ENCODE results near the gene LRRC8C.
"Not testable (repeated sequence)": the region's sequence is repeated elsewhere in the genome, so short reads cannot be mapped to it uniquely, and the experiment has no call there.

Gene LRRC8C

DNA sequence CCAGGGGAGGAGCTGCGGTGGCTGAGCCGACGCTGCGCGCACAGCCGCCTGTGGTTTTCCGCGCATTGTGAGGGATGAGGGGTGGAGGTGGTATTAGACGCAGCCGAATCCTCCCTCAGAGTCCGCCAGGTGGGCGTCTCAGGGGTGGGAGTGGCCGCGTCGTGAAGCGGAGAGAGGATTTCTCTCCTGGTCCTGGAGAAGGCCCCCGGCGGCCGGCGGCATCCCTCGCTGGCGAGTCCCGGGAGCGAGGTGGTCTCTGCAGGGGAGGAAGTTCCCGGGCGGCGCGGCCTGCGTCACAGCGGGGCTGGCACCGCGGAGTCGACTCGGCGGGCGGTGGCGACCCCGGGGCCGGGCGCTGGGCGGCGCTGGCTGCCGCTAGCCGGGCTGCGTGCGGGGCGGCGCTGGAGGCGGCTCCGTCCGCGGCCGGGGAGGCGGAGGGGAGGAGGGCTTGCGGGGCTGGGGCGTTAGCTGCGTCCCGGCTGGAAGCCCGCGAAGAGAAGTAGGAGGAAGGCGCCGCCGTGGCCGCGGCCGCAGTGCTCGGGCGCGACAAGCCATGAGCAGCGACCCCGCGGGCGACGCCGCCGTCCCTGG lies at the start of gene LRRC8C:
TSS of gene LRRC8C (plus strand) at position 464 of the 591 bp plus-strand sequence. CDS start 53,354 bp downstream, outside the sequence.
- peak; percentile 87 for DNase-seq (ENCODE audit: low spot score)

DNA sequence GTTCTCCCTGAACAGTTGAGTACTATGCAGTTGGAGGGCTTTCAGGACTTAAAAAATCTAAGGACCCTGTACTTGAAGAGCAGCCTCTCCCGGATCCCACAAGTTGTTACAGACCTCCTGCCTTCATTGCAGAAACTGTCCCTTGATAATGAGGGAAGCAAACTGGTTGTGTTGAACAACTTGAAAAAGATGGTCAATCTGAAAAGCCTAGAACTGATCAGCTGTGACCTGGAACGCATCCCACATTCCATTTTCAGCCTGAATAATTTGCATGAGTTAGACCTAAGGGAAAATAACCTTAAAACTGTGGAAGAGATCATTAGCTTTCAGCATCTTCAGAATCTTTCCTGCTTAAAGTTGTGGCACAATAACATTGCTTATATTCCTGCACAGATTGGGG lies 48.7 kb upstream of the LRRC8C start:
- DNase-seq (ENCODE audit: low spot score), result no peak

DNA sequence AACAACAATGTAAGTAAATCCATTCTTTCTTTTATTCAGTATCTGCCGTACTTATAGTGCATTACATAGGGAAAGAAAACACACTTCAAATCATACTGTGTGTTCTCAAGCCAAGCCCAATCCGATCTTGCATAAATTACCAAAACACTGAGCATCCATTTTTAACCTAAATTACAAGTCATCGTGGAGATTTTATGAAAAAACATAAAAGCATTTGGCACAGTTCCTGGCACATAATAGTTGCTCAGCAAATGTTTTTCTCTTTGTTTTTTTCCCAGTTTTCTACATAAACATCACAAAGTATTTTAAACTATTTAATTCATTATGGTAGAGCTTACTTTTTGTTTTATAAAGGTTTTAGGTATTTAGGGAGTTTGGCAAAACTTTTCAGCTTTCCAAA lies 48.1 kb upstream of the LRRC8C start:
- DNase-seq (ENCODE audit: low spot score), result no peak

DNA sequence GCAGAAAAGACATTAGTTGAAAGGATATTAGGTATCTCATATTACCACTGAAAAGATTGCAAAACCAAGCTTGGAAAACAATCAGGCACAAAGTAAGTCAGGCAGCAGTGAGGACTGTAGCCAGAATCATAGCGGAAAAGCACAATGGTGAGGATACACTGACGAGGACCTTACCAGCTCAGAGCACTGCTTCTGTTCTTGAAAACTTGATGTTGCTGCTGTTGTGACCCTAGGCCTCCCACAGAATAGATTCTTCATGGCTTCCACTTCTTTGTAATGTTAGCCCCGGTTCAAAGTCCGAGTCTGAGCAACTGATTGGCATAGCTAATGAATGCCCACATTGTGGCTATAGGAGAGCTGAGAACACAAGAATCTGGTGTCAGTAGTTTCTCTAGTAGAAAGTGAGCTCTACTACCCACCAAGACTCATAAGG lies 45.2 kb upstream of the LRRC8C start:
- no peak for DNase-seq (ENCODE audit: low spot score)

DNA sequence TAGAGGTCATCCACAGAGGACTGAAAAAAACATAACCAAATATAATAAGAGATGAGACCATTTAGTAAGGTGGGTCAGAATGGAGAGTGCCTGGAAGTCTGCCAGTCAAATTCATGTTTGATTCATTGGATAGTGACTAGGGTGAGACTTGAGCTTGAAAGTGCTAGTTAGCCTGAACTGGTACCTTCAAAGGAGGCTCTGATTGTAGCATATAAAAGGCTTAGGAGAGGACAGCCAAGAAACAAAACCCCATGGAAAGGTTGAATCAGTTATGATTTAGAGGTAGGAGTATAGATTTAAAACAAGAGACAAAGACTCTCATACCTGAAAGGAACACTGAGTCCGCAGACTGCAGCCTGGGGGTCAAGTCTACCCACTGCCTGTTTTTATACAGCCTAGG lies 44.4 kb upstream of the LRRC8C start:
- DNase-seq (ENCODE audit: low spot score), result no peak

DNA sequence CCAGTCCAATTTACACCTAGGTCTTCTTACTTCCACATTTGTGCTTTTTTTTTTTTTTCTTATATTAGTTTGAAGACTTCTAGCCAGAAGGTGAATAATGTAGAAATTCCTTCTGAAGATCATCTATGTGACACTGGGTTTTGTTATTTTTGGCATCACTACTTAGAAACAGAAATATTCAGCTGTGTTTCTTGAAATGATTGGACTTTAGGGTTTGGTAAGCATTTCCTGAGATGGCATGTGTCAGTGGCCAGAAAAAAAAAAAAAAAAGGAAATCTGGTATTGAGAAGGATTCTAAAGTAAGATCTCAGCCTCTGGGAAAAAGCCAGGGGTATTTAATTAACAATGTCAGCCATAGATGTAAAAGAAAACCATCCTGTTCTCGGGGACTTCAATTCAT lies 43.4 kb upstream of the LRRC8C start:
- no peak for DNase-seq (ENCODE audit: low spot score)

DNA sequence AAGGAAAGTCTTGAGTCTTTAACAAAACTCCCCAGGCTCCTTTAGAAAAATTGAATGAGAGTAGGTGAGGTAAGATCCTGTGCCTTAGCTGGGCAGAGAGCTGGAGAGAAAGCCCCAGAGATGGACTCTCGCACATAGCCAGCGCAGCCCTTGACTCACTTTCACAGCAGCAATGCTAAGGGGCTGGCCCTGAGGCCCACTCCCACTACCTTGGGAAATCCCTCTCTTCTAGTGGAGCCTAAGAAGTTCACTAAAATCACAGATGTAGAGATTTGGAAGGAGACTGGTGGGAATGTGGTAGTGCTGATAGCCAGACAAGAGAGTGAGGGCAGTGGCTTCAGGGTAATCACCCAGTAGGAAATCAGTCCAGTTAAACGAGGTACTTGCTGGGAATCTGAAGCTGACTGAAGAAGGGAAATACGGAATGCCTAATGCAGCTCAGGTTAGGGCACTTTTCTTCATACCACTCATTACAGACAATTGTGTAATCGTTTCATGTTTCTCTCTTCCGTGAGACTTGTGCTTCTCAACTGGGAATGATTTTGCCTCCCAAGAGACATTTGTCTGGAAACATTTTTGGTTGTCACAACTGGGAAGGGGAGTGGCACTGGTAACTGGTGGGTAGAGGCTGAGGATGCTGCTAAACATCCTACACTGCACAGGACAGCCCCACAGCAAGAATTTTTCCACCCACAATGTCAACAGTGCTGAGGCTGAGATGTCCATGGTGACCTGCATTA lies 42.4 kb upstream of the LRRC8C start:
- no peak for DNase-seq (ENCODE audit: low spot score)

DNA sequence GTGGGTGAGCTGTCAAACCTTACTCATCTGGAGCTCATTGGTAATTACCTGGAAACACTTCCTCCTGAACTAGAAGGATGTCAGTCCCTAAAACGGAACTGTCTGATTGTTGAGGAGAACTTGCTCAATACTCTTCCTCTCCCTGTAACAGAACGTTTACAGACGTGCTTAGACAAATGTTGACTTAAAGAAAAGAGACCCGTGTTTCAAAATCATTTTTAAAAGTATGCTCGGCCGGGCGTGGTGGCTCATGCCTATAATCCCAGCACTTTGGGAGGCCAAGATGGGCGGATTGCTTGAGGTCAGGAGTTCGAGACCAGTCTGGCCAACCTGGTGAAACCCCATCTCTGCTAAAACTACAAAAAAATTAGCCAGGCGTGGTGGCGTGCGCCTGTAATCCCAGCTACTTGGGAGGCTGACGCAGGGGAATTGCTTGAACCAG lies 40.0 kb upstream of the LRRC8C start:
- not testable (repeated sequence) for DNase-seq (ENCODE audit: low spot score)

DNA sequence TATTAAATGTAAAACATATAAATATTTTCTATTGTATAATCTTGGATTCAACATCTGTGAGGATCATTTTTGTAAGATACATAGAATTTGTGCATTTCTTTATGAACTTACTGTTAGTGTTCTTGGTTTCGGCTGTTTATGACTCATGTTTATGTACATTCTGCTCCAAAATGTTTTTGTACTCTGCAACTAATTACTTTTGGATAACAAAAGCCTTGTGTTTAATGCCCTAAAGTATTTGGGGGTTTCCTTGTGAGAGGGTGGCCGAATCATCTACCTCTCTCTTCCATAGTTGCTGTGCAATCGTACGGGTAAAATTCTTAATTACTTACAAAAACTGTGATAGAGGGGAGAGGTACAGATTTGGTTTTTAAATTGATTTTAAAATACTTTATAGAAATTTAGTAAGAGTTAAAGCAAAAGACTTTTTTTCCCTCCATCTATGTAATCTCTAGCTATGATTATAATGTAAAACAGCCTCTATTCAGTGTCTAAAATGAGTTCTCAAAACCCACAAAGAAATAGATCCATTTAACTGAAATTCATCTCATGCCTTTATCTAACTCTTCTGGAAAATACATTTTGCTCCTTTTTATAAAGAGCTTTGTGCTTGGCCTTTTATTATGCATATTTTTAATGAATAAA lies 38.7 kb upstream of the LRRC8C start:
- DNase-seq (ENCODE audit: low spot score), result no peak

DNA sequence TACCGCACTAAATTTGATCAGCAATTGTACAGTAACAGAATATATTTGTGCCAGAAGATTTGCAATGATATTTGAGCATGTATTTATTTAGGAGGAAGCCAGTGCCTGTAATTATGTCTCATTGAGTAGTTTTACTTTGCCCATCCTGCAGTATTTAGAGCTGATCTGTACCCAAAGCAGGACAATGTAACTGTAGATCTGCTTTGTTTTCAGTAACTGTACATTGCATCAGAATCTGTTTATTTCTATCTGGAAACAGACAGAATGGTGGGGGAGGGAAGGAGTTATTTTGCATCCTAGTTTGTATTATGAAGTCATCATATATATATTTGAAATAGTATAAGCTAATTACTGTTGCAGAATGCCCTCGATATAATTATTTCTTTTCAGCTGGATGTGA lies 36.2 kb upstream of the LRRC8C start:
- DNase-seq (ENCODE audit: low spot score), result no peak

DNA sequence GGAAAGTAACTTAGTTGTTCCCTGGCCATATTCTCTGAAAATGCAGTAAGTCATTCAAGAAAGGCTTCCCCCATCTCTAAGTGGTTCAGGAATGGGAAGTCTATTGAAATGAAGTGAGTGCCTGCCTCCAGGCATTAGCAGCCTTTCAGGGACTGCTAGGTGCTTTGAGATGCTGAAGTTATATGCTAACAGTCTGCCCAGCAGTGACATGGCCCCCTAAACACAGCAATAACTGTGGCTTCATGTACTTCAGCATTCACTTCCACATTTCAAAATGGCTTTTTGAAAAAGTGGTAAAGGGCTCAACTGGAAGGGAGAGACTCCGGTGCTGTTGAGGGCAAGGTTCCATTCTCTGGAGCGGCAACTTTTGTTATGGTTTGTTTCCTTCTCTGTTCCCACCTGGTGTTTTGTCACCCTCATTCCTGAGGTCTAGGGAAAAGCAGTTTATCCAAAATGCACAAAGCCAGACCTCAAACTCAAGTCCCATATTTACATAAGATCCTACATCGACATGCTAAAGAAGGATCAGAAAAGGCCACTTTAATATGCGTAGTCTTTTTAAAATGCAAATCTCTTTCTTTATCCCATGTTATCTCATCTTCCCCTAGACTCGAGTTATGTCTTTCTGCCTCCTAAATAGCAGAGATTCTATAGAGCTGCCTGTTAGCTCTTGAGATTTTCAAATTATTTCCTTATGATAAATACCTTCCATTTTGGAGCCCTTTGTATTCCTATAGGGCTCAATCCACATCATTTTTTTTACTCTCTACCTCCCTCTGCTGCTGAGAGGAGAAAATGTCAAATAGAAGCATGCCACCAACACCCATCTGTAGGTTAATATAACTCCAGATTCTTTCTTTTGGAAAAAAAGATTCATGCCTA lies 34.2 kb upstream of the LRRC8C start:
- peak; percentile 60 for DNase-seq (ENCODE audit: low spot score)

DNA sequence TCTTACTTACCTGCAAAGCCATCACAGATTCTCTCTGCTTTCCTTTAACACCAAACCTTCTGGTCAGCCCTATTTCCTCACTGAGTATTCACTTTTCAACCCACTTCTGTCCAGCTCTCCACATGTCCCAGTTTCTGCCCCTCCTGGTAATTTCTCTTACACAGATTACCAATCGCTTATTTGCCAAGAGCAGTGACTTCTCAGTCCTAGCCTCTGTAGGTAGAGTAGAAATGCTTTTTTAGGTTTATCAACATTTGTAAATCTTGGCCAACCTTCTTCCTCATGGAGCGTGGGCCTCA lies 33.6 kb upstream of the LRRC8C start:
- DNase-seq (ENCODE audit: low spot score), result no peak

DNA sequence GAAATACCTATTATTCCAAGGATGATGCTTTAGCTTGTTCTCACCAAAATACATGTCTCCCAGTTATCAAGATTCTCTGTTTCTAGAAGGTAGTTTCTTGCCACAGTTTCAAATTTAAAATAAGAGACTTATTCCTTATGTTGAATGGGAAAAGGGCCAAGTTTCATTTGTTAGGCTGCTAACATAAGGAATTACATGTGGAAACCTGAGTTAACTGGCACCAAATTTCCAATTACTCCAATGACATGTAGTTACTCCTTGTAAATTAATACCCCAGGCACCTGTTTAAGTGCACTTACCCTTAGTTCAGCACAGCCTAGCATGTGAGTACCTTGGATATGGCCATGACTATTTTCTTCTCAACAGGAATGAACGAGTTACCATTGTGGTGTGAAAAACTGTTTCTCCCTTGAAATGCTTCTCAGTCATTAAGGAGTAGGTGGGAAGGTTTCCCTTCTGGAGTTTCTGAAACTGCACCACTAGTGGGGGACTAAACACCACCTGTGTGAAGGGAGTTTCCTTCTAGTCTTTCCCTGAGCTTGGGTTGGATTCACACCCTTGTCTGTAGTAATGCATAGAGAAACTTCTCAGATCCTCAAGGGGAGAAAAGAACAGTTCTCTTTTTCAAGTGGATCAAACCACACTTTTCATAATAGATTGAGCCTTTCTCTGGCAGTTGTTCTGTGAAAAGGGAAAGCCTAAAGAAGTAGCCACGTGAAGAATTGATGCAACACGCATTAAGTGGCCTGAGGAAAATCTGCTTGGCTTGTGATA lies 32.3 kb upstream of the LRRC8C start:
- no peak for DNase-seq (ENCODE audit: low spot score)

DNA sequence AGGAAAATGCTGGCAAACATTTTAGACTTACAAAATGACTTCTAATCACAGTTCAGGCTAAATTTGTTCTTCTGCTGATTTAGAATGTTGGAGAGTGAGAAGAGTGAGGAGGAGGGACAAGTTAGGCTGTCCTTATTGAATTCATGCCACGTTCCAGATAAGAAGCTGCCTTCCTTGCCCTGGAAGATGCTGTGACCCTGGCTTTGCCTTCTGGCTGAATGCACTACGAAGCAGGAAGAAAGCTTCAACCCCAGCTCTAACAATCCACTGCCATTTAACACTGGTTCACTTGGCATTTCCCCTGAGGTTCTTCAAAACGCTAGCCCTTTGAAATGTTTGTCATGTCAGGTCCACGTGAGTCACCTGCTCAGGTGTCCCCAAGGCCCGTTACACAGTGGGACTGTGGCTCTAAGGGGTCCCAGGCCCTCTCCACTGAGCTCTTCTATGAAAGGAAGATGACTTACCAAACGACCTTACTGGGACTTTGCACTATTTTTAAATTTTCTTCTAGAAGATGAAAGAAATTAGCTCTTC lies 30.0 kb upstream of the LRRC8C start:
- peak; percentile 31 for DNase-seq (ENCODE audit: low spot score)

DNA sequence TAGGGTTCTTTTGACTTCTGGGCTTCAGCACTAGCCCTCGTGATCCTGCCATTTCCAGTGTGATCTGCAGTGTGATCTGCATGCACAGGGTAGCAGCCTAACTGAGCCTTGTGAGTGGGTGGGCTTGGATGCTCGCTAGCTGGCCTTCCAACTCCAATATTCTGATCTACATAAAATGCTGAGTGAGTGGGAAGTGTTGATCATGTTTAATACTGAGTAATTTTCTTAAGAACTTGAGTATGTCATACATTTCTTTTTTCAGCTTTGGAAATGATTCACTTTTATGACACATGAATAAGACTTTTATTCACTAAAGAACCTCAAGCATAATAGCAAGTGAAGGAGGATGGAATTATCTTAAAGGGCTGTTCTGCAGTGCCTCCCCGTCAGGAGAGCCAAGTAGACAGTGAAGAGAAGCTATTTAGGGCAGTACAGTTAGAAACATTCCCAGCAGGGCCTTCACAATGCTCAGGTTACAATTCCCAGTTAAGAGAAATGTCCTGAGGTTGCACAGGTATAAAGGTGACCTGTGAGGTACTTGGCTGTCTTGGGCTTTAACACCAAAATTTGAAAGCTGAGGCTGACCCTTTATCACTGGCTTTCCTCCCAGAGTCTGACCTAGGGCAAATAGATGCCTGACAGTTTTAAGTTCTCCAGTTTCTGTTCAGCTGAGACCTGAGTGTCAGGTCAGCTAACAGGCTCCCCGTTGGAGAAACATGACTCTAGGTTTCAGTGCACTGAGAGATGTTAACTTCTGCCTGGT lies 29.1 kb upstream of the LRRC8C start:
- DNase-seq (ENCODE audit: low spot score), result peak; percentile 48

DNA sequence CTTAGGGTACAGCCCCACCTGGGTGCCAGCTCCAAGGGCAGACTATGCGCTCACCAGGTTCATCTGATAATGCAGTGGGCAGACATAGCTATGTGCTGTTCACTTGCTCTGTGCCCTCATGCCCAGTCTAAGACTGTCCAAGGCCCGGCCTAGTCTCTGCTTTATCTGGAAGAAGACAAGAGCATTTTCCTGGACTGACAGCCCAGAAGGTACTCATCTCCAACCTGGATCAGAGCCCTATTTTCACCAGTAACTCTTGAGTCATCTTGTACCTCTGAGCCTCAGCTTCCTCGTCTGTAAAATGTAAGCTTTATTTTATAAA lies 28.5 kb upstream of the LRRC8C start:
- DNase-seq (ENCODE audit: low spot score), result no peak

DNA sequence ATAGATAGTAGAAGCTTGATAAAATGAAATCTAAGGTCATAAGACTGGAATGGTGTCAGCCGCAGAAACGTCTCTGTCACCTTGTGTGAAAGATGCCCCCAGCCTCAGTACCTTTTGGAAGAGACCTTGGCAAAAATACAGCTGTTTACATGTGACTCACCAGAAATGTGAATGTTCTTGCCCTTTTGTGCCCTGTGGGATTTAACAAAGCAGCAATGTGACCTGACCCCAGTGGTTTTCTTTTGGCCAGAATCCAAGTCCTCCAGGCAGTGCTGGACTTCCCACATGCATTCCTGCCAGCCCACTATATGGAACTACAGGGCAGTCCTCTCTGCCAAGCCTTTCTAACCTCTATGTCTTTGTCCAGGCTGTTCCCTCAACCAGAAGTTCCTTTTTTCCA lies 27.2 kb upstream of the LRRC8C start:
- DNase-seq (ENCODE audit: low spot score), result no peak

DNA sequence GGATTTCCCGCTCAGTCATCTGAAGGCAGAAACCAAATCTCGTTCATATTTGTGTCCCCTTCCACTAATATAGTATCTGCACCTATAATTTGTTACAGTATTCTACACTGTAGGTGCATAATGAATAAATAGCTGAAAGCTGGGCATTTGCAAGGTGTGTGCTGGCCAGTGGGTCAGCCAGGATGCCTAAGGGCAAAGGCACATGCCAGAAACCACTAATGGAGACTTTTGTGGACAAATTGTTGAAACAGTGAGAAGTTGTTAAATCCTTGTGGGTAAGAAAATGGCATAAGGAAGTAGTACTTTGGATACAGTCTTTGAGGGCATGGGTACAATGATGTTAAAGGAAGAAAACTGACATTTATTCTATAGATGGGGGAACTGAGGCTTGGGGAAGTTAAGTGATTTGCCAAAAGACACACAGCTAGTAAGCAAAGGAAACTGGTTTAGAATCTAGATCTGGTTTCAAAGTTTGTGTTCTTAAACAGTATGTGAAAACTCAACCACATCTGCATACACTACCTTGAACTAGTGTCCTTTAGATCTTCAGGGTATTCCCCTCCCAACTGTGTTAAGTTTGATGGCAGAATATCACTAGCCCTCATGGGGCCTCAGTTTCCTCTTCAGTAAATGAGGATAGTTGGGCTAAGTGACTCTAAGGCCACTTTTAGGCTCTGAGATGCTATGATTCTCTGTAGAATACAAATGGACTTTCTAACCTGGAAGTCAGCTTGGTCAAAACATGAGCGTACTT lies 26.5 kb upstream of the LRRC8C start:
- DNase-seq (ENCODE audit: low spot score), result no peak

DNA sequence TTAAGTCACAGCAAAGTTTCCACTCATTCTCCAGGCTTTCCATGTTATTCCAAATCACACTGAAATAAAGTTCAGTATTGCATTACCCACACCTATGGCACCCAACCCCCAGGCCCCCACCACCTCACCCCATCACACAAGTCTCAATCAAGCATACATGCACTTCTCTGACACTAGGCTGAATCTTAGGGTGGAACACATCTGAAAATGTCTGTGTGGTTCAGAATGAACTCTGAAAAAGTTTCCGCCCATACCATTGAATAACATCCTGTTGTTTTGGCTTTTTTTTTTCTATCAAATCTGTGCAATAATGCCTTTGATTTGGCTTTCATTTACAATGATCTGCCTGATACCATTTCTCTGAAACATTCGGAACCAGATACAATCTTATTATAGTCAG lies 25.8 kb upstream of the LRRC8C start:
- DNase-seq (ENCODE audit: low spot score), result peak; percentile 76
